ENCODE data around the gene RCSD1. TPM values are rescaled to one million over a fixed set of nuclear protein-coding genes. Genes with fewer than 3 reads are reported as not detected.

RCSD1 gene
- polyA plus RNA-seq, 2 donors: 1.5 to 1.7 TPM

DNA sequence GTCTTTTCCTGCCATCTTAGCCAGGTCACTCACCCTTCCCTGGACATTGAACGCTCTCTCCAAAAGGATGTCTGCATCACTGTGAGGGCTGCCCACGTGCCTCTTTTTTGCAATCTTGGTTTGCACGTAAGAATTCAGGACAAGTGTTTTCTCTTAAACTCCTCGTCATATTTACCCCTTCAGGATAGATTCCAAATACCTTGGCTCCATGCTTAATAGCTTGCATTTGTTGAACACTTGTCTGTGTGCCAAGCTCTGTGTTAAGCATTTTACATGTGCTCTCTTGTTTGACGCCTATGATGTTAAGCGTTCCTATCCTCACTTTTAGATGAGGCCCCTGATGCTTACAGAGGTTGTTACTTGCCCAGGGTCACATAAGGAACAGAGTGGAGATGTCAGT lies 29.8 kb downstream of the RCSD1 start:
- Histone ChIP-seq H3K4me1 (ENCODE audit: control insufficient read depth in 2 of 2, insufficient read depth in 2 of 2, low read length in 1 of 2) (peaks cover 15 to 17% of the 10 kb centered on the region in 2 donors), H3K9me3 (ENCODE audit: control insufficient read depth in 2 of 2, insufficient read depth in 1 of 2, low read depth in 1 of 2, low read length in 1 of 2) (no peaks in the 10 kb centered on the region), H3K4me3 (ENCODE audit: low read depth in 1 of 2, low read length in 2 of 2) (no peak overlapping the region), H3K27me3 (ENCODE audit: control insufficient read depth in 1 of 2, insufficient read depth in 2 of 2, low read length in 2 of 2) (no peaks in the 10 kb centered on the region), H3K36me3 (ENCODE audit: control insufficient read depth in 2 of 2, insufficient read depth in 2 of 2, low read length in 1 of 2) (no peaks in the 10 kb centered on the region), H3K27ac (ENCODE audit: low read depth in 2 of 2, low read length in 1 of 2) (no peak overlapping the region)
- WGBS, 2 donors: 56 to 66% methylated on average over 6 of the region's 6 CpGs

DNA sequence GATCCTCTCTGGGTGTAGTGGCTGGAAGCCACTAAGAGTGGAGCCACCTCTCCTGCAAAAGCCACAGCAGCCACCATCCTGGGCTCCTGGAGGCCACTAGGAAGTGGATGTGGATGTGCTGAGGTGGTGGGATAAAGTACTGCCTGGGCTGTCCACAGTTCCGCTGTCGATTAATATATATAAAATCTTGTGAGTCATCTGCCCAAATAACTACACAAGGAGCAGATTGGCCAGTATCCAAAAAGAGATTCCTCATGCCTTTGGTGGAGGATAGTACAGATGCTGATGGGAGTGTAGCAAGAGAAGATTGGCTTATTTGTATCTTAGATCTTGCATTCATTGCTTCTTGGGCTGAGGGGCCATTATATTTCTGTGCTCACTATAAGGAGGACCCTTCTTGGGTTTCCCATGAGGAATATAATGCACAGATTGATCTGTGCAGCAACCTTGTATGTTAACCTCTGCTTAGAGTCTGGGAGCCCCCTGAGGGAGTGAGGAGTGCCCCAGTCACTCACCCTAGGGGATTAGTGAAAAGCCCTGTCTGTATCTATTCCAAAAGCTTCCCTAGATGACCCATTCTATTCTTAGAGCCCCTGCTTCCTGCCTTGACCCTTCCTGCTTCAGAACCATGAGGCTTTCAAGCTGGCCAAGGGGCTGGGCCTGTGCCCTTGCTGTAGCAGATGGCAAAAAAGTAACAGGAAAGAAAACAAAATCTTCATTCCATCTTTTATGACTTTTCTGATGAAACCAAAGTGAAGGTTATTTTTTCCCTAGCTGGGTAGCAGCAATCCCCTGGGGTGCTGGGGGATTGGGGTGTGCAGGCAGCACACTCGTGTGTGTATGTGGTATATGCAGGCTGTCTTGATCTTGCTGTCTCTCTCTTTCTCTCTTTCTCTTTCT lies 31.7 kb downstream of the RCSD1 start:
- H3K4me3 ChIP-seq (ENCODE audit: low read depth in 1 of 2, low read length in 2 of 2): no peak overlapping the region
- no peak overlapping the region for H3K27ac ChIP-seq (ENCODE audit: low read depth in 2 of 2, low read length in 1 of 2)
- 39 to 72% methylated on average over 3 of the region's 3 CpGs for WGBS, 2 donors
- H3K4me1 ChIP-seq (ENCODE audit: control insufficient read depth in 2 of 2, insufficient read depth in 2 of 2, low read length in 1 of 2): peaks cover 14 to 17% of the 10 kb centered on the region in 2 donors
- H3K36me3 ChIP-seq (ENCODE audit: control insufficient read depth in 2 of 2, insufficient read depth in 2 of 2, low read length in 1 of 2): no peaks in the 10 kb centered on the region
- H3K27me3 ChIP-seq (ENCODE audit: control insufficient read depth in 1 of 2, insufficient read depth in 2 of 2, low read length in 2 of 2): no peaks in the 10 kb centered on the region
- H3K9me3 ChIP-seq (ENCODE audit: control insufficient read depth in 2 of 2, insufficient read depth in 1 of 2, low read depth in 1 of 2, low read length in 1 of 2): no peaks in the 10 kb centered on the region

DNA sequence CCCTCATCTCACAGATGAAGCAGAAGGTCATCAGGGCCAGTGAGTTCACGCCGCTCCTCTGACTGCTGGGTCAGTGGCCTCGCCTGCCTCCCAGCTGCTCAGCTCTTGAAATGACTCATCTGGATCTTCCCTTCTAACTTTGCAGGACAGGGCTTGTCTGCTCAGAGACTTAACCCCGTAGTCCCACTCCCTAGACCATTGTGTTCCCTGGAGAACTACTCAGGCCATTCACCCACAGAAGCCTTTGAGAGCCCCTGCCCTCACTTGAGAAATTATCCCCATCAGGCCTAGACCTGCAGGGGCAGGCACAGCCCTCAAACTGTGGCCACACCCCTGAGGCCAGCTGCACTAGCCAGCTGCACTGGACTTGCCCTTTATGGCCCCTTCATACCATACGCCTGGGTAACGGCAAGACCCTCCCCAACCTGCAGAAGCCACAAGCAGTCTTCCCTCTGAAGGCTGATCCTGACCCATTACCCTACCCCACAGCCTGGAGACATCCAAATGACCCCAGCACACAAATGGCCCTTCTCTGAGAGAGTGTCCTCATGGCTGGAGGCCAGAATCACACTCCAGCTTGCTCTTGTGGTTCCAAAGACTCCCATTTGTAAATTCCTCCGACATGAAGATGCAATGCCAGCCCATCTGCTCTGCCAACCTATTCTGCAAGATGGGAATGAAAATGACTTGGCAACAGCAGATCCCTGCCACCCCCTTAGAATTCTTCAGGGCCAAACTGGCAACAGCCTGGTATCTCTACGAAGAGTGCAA lies 33.2 kb downstream of the RCSD1 start:
- WGBS, 2 donors: 31 to 45% methylated on average over 8 of the region's 8 CpGs
- Histone ChIP-seq H3K36me3 (ENCODE audit: control insufficient read depth in 2 of 2, insufficient read depth in 2 of 2, low read length in 1 of 2) (no peaks in the 10 kb centered on the region), H3K4me1 (ENCODE audit: control insufficient read depth in 2 of 2, insufficient read depth in 2 of 2, low read length in 1 of 2) (peaks cover 14 to 17% of the 10 kb centered on the region in 2 donors), H3K27me3 (ENCODE audit: control insufficient read depth in 1 of 2, insufficient read depth in 2 of 2, low read length in 2 of 2) (no peaks in the 10 kb centered on the region), H3K9me3 (ENCODE audit: control insufficient read depth in 2 of 2, insufficient read depth in 1 of 2, low read depth in 1 of 2, low read length in 1 of 2) (no peaks in the 10 kb centered on the region), H3K4me3 (ENCODE audit: low read depth in 1 of 2, low read length in 2 of 2) (no peak overlapping the region), H3K27ac (ENCODE audit: low read depth in 2 of 2, low read length in 1 of 2) (peak overlapping the region; percentile 7 to 73)

DNA sequence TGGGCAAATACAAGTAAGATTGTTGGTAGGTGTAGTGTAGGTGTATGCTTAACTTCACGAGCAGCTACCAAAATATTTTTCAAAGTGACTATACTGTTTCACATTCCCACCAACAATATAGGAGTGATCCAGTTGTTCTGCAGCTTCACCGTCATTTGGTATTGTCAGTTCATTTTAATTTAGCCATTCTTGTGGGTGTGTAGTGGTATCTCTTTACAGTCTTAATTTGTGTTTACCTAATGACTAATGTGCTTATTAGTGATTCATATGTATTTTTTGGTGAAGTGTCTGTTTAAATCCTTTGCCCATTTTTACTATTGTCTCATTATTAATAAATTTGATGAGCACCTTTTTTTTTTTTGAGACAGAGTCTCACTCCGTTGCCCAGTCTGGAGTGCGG lies 35.4 kb downstream of the RCSD1 start:
- H3K4me1 ChIP-seq (ENCODE audit: control insufficient read depth in 2 of 2, insufficient read depth in 2 of 2, low read length in 1 of 2): peaks cover 22 to 23% of the 10 kb centered on the region in 2 donors
- H3K9me3 ChIP-seq (ENCODE audit: control insufficient read depth in 2 of 2, insufficient read depth in 1 of 2, low read depth in 1 of 2, low read length in 1 of 2): no peaks in the 10 kb centered on the region
- no peaks in the 10 kb centered on the region for H3K36me3 ChIP-seq (ENCODE audit: control insufficient read depth in 2 of 2, insufficient read depth in 2 of 2, low read length in 1 of 2)
- H3K27me3 ChIP-seq (ENCODE audit: control insufficient read depth in 1 of 2, insufficient read depth in 2 of 2, low read length in 2 of 2): no peaks in the 10 kb centered on the region
- no peak overlapping the region for H3K4me3 ChIP-seq (ENCODE audit: low read depth in 1 of 2, low read length in 2 of 2)
- H3K27ac ChIP-seq (ENCODE audit: low read depth in 2 of 2, low read length in 1 of 2): no peak overlapping the region
- 67 to 82% methylated on average over 4 of the region's 4 CpGs for WGBS, 2 donors

DNA sequence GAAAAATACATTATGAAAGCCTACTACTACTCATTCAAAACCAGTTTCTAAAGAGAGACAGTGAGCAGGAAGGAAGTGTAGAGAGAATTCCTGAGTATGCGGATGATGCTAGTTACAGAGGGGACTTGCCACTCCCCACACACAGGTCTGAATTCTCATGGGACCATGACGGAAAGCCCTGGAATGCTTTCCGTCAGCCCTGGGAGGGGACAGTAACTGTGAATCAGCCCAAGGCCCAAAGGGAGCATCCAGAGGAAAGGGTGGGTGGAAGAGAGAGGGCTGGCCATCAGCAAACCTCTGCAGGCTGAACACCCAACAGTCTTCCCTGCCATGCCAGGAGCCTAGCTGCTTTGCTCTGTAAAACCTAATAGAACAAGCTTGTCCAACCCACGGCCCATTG lies 36.4 kb downstream of the RCSD1 start:
- 73 to 80% methylated on average over 4 of the region's 4 CpGs for WGBS, 2 donors
- H3K36me3 ChIP-seq (ENCODE audit: control insufficient read depth in 2 of 2, insufficient read depth in 2 of 2, low read length in 1 of 2): no peaks in the 10 kb centered on the region
- H3K27me3 ChIP-seq (ENCODE audit: control insufficient read depth in 1 of 2, insufficient read depth in 2 of 2, low read length in 2 of 2): no peaks in the 10 kb centered on the region
- H3K27ac ChIP-seq (ENCODE audit: low read depth in 2 of 2, low read length in 1 of 2): no peak overlapping the region
- peaks cover 19 to 23% of the 10 kb centered on the region in 2 donors for H3K4me1 ChIP-seq (ENCODE audit: control insufficient read depth in 2 of 2, insufficient read depth in 2 of 2, low read length in 1 of 2)
- no peak overlapping the region for H3K4me3 ChIP-seq (ENCODE audit: low read depth in 1 of 2, low read length in 2 of 2)
- no peaks in the 10 kb centered on the region for H3K9me3 ChIP-seq (ENCODE audit: control insufficient read depth in 2 of 2, insufficient read depth in 1 of 2, low read depth in 1 of 2, low read length in 1 of 2)

DNA sequence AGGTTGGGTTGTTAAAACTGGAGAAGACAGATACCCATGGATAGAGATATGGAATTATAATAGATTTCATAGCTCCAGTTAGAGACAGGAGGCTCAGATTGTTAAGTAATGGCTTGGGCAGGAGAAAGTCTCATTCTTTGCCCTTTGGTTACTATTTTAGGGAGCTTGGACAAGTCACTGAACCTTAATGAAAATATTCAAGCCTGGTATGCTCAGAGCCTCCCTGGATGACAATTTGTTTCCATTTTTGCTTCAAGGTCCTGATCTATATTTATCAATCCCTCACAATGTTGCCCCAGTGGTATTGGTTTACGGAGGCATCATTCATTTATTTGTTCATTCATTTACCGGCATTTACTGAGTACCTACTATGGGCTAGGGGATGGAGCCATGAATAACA lies 37.5 kb downstream of the RCSD1 start:
- Histone ChIP-seq H3K9me3 (ENCODE audit: control insufficient read depth in 2 of 2, insufficient read depth in 1 of 2, low read depth in 1 of 2, low read length in 1 of 2) (no peaks in the 10 kb centered on the region), H3K36me3 (ENCODE audit: control insufficient read depth in 2 of 2, insufficient read depth in 2 of 2, low read length in 1 of 2) (no peaks in the 10 kb centered on the region), H3K27ac (ENCODE audit: low read depth in 2 of 2, low read length in 1 of 2) (no peak overlapping the region), H3K4me3 (ENCODE audit: low read depth in 1 of 2, low read length in 2 of 2) (no peak overlapping the region), H3K4me1 (ENCODE audit: control insufficient read depth in 2 of 2, insufficient read depth in 2 of 2, low read length in 1 of 2) (peaks cover 24 to 30% of the 10 kb centered on the region in 2 donors), H3K27me3 (ENCODE audit: control insufficient read depth in 1 of 2, insufficient read depth in 2 of 2, low read length in 2 of 2) (no peaks in the 10 kb centered on the region)
- 98 to 99% methylated on average over 2 of the region's 2 CpGs for WGBS, 2 donors

DNA sequence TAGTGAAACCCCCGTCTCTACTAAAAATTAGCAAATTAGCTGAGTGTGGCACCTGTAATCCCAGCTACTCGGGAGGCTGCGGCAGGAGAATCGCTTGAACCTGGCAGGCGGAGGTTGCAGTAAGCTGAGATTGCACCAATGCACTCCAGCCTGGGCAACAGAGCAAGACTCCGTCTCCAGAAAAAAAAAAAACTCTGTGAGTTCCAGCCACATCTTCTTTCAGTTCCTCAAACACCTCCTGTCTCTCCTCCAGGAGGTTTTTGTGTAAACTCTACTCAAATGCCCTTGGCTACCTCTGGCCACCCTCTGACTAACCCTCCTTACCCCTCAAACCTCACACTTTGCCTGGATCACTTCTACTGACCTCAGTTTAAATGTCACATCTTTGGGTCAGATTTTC lies 38.1 kb downstream of the RCSD1 start:
- H3K4me1 ChIP-seq (ENCODE audit: control insufficient read depth in 2 of 2, insufficient read depth in 2 of 2, low read length in 1 of 2): peaks cover 20 to 29% of the 10 kb centered on the region in 2 donors
- no peaks in the 10 kb centered on the region for H3K27me3 ChIP-seq (ENCODE audit: control insufficient read depth in 1 of 2, insufficient read depth in 2 of 2, low read length in 2 of 2)
- H3K27ac ChIP-seq (ENCODE audit: low read depth in 2 of 2, low read length in 1 of 2): no peak overlapping the region
- H3K36me3 ChIP-seq (ENCODE audit: control insufficient read depth in 2 of 2, insufficient read depth in 2 of 2, low read length in 1 of 2): no peaks in the 10 kb centered on the region
- no peak overlapping the region for H3K4me3 ChIP-seq (ENCODE audit: low read depth in 1 of 2, low read length in 2 of 2)
- H3K9me3 ChIP-seq (ENCODE audit: control insufficient read depth in 2 of 2, insufficient read depth in 1 of 2, low read depth in 1 of 2, low read length in 1 of 2): no peaks in the 10 kb centered on the region
- WGBS, 2 donors: 90 to 93% methylated on average over 6 of the region's 6 CpGs

DNA sequence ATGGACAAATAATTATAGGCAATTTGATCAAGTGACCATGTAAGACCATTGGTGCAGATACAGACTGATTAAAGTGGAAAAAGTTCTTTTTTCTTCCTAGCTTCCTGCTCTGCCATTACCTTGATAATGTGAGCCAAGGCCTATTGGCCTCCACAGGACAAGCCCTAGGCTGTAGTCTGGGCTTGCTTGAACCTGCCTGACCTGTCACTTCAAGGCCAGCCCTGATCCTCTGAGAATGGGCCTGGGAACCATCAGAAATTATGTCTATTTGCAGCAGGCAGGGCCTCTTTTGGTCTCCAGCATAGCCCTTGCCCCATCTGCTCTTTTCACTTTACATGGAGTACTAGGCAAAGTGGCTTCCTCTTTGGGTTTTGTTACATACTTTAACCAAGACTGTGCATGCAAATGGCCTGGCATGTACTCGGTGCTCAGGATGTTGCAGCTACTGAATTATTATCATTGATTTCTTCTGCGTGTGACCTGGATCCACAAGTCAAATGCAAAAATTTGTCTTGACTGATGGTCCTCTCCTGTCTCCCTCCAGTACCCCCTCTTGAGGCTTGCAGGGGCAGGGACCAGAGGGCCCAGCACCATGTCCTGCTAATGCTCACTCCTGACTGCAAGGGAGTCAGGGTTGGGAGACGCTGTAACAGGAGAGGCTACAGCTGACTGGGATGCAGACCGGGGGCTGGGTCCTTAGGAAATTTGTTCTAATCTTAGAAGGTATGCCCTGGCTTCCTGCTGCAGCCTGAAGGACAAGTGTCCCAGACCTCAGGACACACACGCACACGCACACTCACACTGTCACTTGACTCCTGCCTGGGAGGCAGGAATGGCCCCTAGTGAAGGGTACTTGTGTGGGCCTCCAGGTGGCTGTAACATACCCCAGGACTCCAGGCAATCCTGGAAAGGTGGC lies 39.4 kb downstream of the RCSD1 start:
- WGBS, 2 donors: 71 to 73% methylated on average over 6 of the region's 6 CpGs
- H3K4me3 ChIP-seq (ENCODE audit: low read depth in 1 of 2, low read length in 2 of 2): no peak overlapping the region
- no peaks in the 10 kb centered on the region for H3K9me3 ChIP-seq (ENCODE audit: control insufficient read depth in 2 of 2, insufficient read depth in 1 of 2, low read depth in 1 of 2, low read length in 1 of 2)
- no peaks in the 10 kb centered on the region for H3K36me3 ChIP-seq (ENCODE audit: control insufficient read depth in 2 of 2, insufficient read depth in 2 of 2, low read length in 1 of 2)
- peaks cover 17 to 21% of the 10 kb centered on the region in 2 donors for H3K4me1 ChIP-seq (ENCODE audit: control insufficient read depth in 2 of 2, insufficient read depth in 2 of 2, low read length in 1 of 2)
- no peak overlapping the region for H3K27ac ChIP-seq (ENCODE audit: low read depth in 2 of 2, low read length in 1 of 2)
- no peaks in the 10 kb centered on the region for H3K27me3 ChIP-seq (ENCODE audit: control insufficient read depth in 1 of 2, insufficient read depth in 2 of 2, low read length in 2 of 2)

DNA sequence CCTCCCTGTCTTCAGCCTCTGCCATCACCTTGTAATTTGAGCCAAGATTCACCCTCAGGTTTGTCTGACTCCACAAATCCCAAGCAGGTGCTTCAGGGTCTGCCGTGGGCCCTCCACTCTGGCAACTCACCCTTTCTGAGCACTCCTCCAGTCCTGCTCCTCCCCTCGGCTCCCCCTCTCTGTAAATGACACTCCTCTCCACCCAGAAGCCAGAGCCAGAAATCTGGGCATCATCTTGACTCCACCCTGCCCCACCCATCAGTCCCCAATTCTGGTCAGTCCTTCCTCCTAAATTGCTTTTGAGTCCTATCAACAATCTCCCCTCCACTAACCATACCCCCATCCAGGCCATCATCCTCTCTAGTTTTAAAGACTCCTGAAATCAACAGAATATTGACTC lies 40.5 kb downstream of the RCSD1 start:
- Histone ChIP-seq H3K27me3 (ENCODE audit: control insufficient read depth in 1 of 2, insufficient read depth in 2 of 2, low read length in 2 of 2) (no peaks in the 10 kb centered on the region), H3K36me3 (ENCODE audit: control insufficient read depth in 2 of 2, insufficient read depth in 2 of 2, low read length in 1 of 2) (no peaks in the 10 kb centered on the region), H3K4me1 (ENCODE audit: control insufficient read depth in 2 of 2, insufficient read depth in 2 of 2, low read length in 1 of 2) (peaks cover 16 to 21% of the 10 kb centered on the region in 2 donors), H3K27ac (ENCODE audit: low read depth in 2 of 2, low read length in 1 of 2) (no peak overlapping the region), H3K4me3 (ENCODE audit: low read depth in 1 of 2, low read length in 2 of 2) (no peak overlapping the region), H3K9me3 (ENCODE audit: control insufficient read depth in 2 of 2, insufficient read depth in 1 of 2, low read depth in 1 of 2, low read length in 1 of 2) (no peaks in the 10 kb centered on the region)
- 56 to 84% methylated on average over 2 of the region's 2 CpGs for WGBS, 2 donors

Data from esophagus (tissue), 2 donors.